ENCODE results near the gene DENND4A.

GRCh38 chr15:65619626-65620290, 172.3 kb downstream of the DENND4A start:
- TF ChIP-seq CTCF (IDR thresholded peaks at IDR 0.05) (no peak), POLR2A (IDR thresholded peaks at IDR 0.05) (no peak)

All from tibial nerve (tissue), 3 donors.